Thyroid gland (tissue), 4 donors: ENCODE measurements around the gene FOXM1. TPM values are rescaled to one million over a fixed set of nuclear protein-coding genes. Genes with fewer than 3 reads are reported as not detected.

ENCODE experiments used
- DNase-seq, 2 donors: peaks; one replicate each; pipeline ENCODE4 v3.0.0-alpha.2; 2019
- H3K27ac ChIP-seq, 3 donors: fragments of 200-600 bp; sonication (generic); 1 replicate in 2 of 3; 2 replicates in 1 of 3; pipeline ENCODE4 v1.5.1; 2016 to 2019; ENCODE audit warnings: mild to moderate bottlenecking in 1 of 3, moderate library complexity in 1 of 3
- H3K27me3 ChIP-seq: fragments of 200-600 bp; sonication (generic); one replicate; pipeline ENCODE4 v1.5.1; 2019
- H3K36me3 ChIP-seq, 2 donors: fragments of 200-600 bp; sonication (generic); one replicate each; pipeline ENCODE4 v1.5.1; 2016 to 2019
- H3K4me1 ChIP-seq, 2 donors: fragments of 200-600 bp; sonication (generic); one replicate each; pipeline ENCODE4 v1.5.1; 2017 to 2019
- H3K4me3 ChIP-seq, 3 donors: fragments of 200-600 bp; sonication (generic); replicated peaks in 1 of 3; 1 replicate in 2 of 3; 2 replicates in 1 of 3; pipeline ENCODE4 v1.5.1; 2016; ENCODE audit warnings: mild to moderate bottlenecking in 1 of 3
- H3K9me3 ChIP-seq: fragments of 200-600 bp; sonication (generic); one replicate; pipeline ENCODE4 v1.5.1; 2017
- CTCF ChIP-seq, 6 experiments: fragments of 200-600 bp in 3 of 6; fragments of 450-650 bp in 3 of 6; sonication (generic) in 3 of 6; IDR thresholded peaks; one replicate each; pipeline ENCODE4 v1.5.1; 2016 to 2019; ENCODE audit warnings: antibody characterized with exemption in 6 of 6, mild to moderate bottlenecking in 2 of 6, inconsistent platforms in 1 of 6, moderate library complexity in 1 of 6
- POLR2A ChIP-seq, 2 donors: fragments of 450-650 bp; IDR thresholded peaks; one replicate each; pipeline ENCODE4 v1.6.1; 2017; ENCODE audit warnings: antibody characterized with exemption in 2 of 2, mild to moderate bottlenecking in 2 of 2, moderate library complexity in 1 of 2
- WGBS, 2 donors: methylation state at CpG; one replicate each; pipeline ENCODE4 v1.1.5; 2017; 5-methylcytosine and 5-hydroxymethylcytosine counted together
- intact Hi-C: fragments of 100-400 bp; cut with DNase I; formaldehyde crosslinking; loops from one replicate; pipeline ENCODE4 v1.15.1; 2023
- total RNA-seq, 4 donors: library from RNA; depleted of rRNA; stranded (reverse); fragments of >200 nt; gene quantifications; one replicate each; pipeline ENCODE4 v1.2.3, GENCODE V29; 2016

The FOXM1 gene
- total RNA-seq, 4 donors from 2014 or later: 0.54 to 0.67 (median 0.58) TPM; not detected in 1

- no peak overlapping the region for H3K4me3 ChIP-seq
- peaks cover 0 to 11% of the 10 kb centered on the region in 2 donors for H3K4me1 ChIP-seq
- WGBS, 2 donors: 88 to 94% methylated on average over 7 of the region's 7 CpGs
- DNase-seq: no peak
- H3K27ac ChIP-seq: no peak overlapping the region
- no peaks in the 10 kb centered on the region for H3K27me3 ChIP-seq
- H3K9me3 ChIP-seq: no peaks in the 10 kb centered on the region
- H3K36me3 ChIP-seq: no peaks in the 10 kb centered on the region
- intact Hi-C loops: no loop called here
- TF ChIP-seq CTCF (IDR thresholded peaks at IDR 0.05) (no peak), POLR2A (IDR thresholded peaks at IDR 0.05) (no peak)
Measured at GRCh38 chr12:2855546-2855945, 21.4 kb downstream of the FOXM1 start.

GRCh38 chr12:2854669-2855453 is 22.1 kb downstream of the FOXM1 start:
- Histone ChIP-seq H3K27me3 (no peaks in the 10 kb centered on the region), H3K27ac (no peak overlapping the region), H3K9me3 (no peaks in the 10 kb centered on the region), H3K4me1 (peaks cover 4 to 15% of the 10 kb centered on the region in 2 donors), H3K36me3 (no peaks in the 10 kb centered on the region), H3K4me3 (no peak overlapping the region)
- intact Hi-C loops: no loop called here
- no peak for DNase-seq
- TF ChIP-seq POLR2A (IDR thresholded peaks at IDR 0.05) (no peak), CTCF (IDR thresholded peaks at IDR 0.05) (no peak)
- 90 to 91% methylated on average over 18 to 25 of the region's 25 CpGs for WGBS, 2 donors

GRCh38 chr12:2853626-2854025 is 23.3 kb downstream of the FOXM1 start:
- no peak overlapping the region for H3K4me3 ChIP-seq

GRCh38 chr12:2851931-2852330 is 25.0 kb downstream of the FOXM1 start:
- no peak for TF ChIP-seq CTCF (IDR thresholded peaks at IDR 0.05)
- TF ChIP-seq POLR2A (IDR thresholded peaks at IDR 0.05): no peak
- Histone ChIP-seq H3K27ac (no peak overlapping the region), H3K4me1 (peaks cover 12 to 30% of the 10 kb centered on the region in 2 donors), H3K36me3 (no peaks in the 10 kb centered on the region), H3K4me3 (no peak overlapping the region), H3K27me3 (no peaks in the 10 kb centered on the region), H3K9me3 (no peaks in the 10 kb centered on the region)
- WGBS, 2 donors: 91 to 95% methylated on average over 3 of the region's 3 CpGs
- intact Hi-C loops: no loop called here
- DNase-seq: no peak

More at GRCh38 chr12:2853626-2854025, 23.3 kb downstream of the FOXM1 start:
- intact Hi-C loops: no loop called here
- peaks cover 12 to 26% of the 10 kb centered on the region in 2 donors for H3K4me1 ChIP-seq
- peak; percentile 90 to 92 for DNase-seq
- H3K36me3 ChIP-seq: no peaks in the 10 kb centered on the region
- 13 to 14% methylated on average over 11 of the region's 11 CpGs for whole genome bisulfite sequencing, 2 donors
- H3K9me3 ChIP-seq: no peaks in the 10 kb centered on the region
- no peaks in the 10 kb centered on the region for H3K27me3 ChIP-seq
- H3K27ac ChIP-seq: no peak overlapping the region
- TF ChIP-seq CTCF (IDR thresholded peaks at IDR 0.05): peak; percentile 64 to 89 (median 76)
- no peak for TF ChIP-seq POLR2A (IDR thresholded peaks at IDR 0.05)

GRCh38 chr12:2845280-2845679 is 31.7 kb downstream of the FOXM1 start:
- WGBS, 2 donors: 64 to 73% methylated on average over 6 of the region's 6 CpGs
- Histone ChIP-seq H3K4me3 (no peak overlapping the region), H3K36me3 (no peaks in the 10 kb centered on the region), H3K4me1 (peaks cover 18 to 36% of the 10 kb centered on the region in 2 donors), H3K27me3 (no peaks in the 10 kb centered on the region), H3K27ac (no peak overlapping the region), H3K9me3 (no peaks in the 10 kb centered on the region)
- no peak for DNase-seq
- TF ChIP-seq CTCF (IDR thresholded peaks at IDR 0.05) (no peak), POLR2A (IDR thresholded peaks at IDR 0.05) (no peak)
- intact Hi-C loops: no loop called here
